ENCODE measurements around the gene TRIM51.
"Not testable (repeated sequence)": the region's sequence is repeated elsewhere in the genome, so short reads cannot be mapped to it uniquely, and the experiment has no call there.

TRIM51 gene, protein sequence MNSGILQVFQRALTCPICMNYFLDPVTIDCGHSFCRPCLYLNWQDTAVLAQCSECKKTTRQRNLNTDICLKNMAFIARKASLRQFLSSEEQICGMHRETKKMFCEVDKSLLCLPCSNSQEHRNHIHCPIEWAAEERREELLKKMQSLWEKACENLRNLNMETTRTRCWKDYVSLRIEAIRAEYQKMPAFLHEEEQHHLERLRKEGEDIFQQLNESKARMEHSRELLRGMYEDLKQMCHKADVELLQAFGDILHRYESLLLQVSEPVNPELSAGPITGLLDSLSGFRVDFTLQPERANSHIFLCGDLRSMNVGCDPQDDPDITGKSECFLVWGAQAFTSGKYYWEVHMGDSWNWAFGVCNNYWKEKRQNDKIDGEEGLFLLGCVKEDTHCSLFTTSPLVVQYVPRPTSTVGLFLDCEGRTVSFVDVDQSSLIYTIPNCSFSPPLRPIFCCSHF

DNA sequence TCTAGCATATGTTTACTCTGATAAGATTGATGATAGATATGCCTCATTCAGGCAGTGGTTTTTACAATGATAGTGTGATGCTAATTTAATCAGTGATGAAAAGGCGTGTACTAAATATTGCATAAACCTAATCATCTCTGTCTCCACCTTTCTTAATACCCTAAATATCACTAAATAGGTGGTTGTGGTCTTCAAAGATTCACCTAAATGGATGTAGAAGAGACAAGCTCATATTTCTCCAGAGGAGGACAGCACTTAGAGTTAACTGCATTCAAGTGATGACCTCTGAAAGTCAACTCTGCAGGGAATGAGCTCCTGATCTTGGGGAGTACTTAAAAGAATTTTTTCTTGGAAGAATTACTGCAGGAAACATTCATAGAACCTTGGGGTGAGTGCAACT is at the start of gene TRIM51:
TSS of gene TRIM51 (plus strand) at position 301 of the 400 bp plus-strand sequence. CDS start 2,132 bp downstream, outside the sequence.
- not testable (repeated sequence) for DNase-seq

DNA sequence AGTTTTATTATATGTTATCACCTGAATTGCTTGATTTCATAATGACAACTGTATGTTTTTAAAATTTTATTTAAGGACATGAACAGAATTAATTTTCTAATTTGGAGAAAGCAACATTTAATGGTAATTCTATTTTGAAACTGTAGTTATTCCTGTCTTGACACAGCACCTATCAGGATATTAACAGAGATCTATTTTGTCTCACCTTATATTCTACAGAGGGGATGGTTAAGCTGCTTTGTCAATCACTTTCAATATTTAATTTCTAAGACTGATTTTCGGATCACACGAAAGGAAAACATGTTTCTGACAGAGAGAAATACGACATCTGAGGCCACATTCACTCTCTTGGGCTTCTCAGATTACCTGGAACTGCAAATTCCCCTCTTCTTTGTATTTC is 44.6 kb upstream of the TRIM51 start, which contains the start of gene OR5D16:
TSS of gene OR5D16 (plus strand) at position 301 of the 400 bp plus-strand sequence. CDS start at position 301, 0 bp downstream.
- DNase-seq: no peak

DNA sequence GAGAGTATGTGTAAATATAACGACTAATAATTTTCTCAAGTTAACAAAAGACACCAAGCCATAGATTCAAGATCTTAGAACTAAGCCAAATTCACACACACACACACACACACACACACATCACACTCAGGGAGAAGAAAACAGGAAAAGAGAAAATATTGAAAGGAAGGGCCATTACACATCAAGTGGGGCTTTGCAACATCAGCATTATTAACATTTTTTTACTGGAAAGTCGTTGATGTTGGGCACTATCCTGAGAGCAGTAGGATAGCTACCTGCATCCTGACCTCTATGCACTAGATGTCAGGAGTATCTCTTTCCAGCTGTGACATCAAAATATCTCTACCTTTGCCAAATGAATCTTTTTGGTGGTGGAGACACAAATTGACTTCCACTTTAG is 35.6 kb upstream of the TRIM51 start:
- no peak for DNase-seq

DNA sequence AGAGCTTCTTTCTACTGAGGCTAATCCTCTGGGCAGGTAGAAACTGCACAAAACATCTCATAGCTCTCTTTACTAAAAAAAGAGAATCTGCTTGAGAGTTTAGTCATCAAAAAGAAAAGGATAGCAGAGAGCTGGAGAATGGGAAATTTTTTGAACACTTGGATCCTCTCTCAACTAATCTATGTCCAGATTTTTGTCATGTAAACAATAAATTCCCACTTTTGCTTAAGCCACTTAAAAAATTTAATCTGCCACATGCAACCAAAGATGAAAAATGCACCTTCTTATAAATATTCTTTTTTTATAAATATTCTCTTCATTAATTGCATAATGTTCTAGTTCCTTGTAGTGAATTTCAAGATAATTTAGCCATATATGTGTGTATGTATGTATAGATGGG is 34.1 kb upstream of the TRIM51 start:
- no peak for DNase-seq

DNA sequence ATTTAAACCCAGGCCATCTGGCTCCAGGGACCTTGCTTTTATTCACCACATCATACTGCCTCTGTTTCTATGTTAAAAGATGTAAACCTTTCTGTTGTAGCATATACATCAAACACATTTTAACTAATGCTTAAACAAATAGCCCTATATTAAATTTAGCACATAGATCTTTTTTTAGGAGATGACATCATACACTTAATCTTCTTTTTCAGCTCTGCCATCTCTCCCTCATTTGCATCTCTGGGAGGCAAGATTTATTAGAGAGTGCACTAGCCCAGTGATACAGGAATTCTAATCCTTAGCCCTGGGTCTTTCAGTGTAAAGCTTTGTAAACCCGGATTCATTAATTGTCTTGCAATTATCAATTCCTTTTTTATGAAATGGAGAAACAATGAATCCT is 31.0 kb upstream of the TRIM51 start:
- no peak for DNase-seq

DNA sequence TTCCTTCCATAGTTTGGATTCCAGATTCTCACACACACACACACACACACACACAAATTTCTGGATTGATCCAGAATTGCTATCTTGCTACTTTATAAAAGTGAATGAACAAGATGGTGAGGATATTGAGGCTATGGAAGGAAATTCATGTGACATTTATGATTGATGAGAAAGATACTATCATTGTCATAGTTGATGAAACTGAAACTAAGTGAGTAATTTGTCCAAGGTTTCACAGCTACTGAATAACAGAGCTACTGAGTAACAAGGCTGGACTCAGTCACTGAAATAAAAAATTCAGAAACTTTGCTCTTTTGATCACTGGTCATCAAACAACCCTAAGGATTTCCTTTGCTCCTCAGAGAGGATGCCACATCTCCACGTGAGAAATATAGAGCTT is 28.4 kb upstream of the TRIM51 start:
- DNase-seq: no peak

DNA sequence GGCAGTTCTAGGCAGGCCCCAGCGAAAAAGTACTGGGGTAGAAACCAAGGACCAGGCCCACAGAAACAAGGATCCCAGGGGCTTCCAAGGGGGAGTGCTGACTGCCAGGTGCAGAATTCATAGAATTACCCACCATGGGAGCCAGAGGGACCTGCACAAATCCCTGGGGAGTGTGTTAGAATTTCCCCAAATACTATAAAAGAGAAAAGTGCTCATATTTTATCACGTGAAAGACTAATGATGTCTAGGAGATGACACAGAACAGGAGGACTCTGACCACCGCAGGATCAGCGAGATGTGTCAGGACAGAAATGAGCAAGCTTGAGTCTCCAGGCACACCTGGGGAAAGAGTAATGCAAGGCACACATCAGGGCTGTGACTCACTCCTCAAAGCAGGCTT is 15.7 kb upstream of the TRIM51 start:
- DNase-seq: not testable (repeated sequence)

DNA sequence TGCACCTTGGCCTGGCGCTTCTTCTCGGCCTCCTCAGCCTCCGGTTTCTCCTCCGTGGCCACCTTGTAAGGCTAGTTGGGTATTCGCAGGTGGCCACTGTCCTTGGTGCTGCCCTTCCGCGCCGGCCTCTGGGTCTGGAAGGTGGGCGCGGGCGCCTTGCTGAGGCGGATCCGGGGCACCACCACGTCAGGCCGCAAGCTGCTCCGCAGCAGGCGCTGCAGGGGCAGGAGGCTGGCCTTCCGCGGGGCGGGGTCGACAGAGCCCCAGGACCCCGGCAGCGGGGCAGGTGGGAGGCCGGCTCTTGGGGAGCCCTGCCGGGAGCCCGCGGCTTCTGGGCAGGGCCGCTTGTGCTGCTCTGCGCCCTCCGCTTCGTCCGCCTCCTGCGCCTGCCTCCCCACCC is 10.4 kb upstream of the TRIM51 start:
- DNase-seq: not testable (repeated sequence)

DNA sequence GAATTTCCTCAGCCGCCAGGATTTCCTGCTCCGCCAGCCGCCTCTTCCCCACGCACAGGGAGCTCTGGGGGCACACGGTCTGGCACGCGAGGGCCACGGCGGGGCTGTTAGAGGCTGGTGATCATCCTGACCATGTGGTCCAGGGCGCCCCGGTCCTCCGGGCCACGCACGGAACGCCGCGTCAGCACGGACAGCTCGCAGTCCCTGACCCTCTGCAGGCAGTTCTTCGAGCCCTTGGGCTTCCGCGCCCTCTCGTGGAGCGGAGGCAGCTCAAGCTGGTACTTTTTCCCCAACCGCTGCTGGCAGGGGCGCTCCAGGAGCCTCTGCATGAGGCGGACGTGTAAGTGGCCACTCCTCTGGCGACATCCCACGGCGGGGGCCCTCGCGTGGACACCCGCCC is 10.0 kb upstream of the TRIM51 start:
- not testable (repeated sequence) for DNase-seq

DNA sequence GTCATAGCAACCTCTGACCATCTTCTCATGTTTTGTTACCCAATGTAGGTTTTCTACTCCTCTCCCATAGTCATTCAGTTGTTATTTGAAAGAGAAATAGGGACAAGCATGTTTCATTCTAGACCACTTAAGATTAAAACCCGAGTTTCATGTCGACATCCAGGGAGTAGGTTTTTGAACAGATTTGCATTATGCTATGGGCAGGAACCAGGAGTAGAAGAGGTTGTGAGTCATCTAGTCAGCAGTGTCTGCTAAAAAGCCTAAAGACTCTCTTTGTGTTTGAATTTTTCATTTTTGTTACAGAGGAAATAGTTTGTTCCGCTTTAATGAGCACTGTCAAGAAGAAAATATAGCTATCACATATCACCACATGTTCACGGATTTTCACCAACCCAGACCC is 1.9 kb downstream of the TRIM51 start:
- not testable (repeated sequence) for DNase-seq

DNA sequence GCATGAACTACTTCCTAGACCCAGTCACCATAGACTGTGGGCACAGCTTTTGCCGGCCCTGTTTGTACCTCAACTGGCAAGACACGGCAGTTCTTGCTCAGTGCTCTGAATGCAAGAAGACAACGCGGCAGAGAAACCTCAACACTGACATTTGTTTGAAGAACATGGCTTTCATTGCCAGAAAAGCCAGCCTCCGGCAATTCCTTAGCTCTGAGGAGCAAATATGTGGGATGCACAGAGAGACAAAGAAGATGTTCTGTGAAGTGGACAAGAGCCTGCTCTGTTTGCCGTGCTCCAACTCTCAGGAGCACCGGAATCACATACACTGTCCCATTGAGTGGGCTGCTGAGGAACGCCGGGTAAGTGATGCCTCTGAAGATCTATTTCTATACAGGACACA is 2.4 kb downstream of the TRIM51 start:
- DNase-seq: not testable (repeated sequence)

DNA sequence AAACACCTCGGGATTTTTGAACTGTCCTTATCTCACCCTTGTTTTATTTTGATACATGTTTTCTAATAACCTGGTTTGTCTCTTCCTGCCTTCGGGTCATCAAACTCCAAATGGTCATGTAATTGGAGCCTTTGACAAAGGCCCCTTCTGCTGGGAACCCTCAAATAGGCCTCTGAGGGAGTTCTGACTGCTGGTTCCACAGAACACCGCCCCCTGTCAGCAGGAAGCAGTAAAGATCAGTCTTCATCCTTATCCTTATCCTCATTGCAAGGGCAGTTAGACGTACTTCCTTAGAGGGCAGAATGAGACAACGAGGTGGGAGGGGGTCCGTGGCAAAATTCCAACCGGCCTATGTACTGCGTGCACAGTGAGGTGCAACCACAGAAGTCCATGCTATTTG is 12.1 kb downstream of the TRIM51 start:
- DNase-seq: no peak

DNA sequence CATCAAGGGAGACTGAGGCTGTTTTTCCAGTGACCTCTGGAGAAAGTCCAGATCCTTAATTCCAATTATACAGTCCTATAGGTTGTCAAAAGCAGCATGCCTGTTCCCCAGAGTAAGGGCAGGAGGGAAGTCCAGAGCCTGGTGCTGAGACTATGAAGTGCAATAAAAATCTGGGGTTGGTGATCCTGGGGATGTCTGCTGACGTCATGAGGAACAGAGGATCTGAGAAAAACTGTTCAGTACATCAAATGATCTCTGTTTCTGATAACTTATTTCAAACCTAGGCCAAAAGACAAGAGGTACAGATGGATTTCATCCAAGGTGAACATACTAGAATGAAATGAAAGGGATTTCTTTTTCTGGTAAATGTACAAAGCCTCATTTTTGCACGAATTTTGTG is 19.2 kb downstream of the TRIM51 start:
- DNase-seq: no peak

DNA sequence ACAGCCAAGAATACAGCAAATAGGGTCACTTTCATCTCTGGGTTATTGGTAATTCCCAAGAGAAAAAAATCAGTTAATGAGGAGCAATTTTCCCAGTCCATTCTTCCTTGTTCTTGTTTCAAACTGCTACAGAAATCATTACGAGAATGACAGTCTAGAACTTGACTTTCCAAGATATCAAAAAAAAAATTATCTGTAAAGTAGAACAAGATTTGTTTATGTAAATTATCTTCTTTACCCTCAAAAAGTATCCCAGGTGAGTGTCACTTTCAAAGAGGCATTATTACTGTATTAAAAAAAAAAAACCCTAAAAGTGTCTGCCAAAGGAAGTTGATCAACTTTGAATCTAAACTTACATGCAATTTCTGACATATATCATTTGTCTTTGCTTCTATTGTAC is 31.4 kb downstream of the TRIM51 start, which contains the start of gene OR5W2:
TSS of gene OR5W2 (minus strand) at position 101 of the 400 bp plus-strand sequence. CDS start at position 101, 0 bp downstream.
- no peak for DNase-seq

DNA sequence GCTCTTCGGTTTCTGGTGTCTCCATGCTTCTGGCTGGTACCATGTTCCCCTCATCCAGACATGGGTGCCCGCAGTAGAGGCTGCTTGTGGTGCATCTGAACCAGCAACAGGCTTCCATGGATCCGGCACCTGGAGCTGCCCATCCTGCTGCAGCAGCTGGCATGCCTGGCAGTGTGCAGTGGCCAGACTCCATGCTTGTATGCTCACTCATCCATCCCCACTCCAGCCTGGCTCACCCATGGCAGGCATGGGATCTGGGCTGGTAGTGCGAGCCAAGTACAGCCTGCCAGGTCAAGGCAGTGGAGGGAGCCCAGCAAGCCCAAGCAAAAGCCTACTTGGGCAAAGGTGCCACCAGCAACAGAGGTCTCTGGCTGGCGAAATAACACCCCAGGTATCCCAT is 37.4 kb downstream of the TRIM51 start:
- DNase-seq: no peak

DNA sequence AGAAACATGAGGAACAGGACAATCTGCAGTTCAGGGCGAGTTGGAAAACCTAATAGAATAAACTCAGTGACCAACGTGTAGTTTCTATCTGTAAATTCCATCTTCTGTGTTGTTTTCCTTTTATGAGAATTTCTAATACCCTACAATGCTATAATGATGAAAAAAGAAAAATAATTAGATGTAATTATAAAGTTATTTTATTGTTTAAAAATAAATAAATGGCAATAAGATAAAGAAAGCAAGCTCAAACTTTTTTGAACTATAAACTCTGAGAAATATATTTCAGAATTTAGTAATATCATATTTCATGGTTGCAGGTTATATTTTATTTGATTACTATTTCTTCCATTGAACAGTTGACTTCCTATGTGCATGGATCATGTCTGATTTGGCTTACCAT is 53.2 kb downstream of the TRIM51 start, which contains the start of gene OR5I1:
TSS of gene OR5I1 (minus strand) at position 101 of the 400 bp plus-strand sequence. CDS start at position 101, 0 bp downstream.
- DNase-seq: no peak

All from activated effector memory CD4-positive, alpha-beta T cell treated with anti-CD3 and anti-CD28 coated beads, Interleukin-2, amount 50 U/mL, for 16 hours (primary cell).